ENCODE measurements around the gene ARHGAP32.

ARHGAP32 gene

GRCh38 chr11:129192150-129192549 lies at the start of gene ARHGAP32:
Gene ARHGAP32, minus strand, starts transcription at chr11:129192325. Its CDS starts 127 bp downstream, at chr11:129192198.
- DNase-seq, result no peak

- no peak for DNase-seq
Observed at GRCh38 chr11:129239207-129239606, 47.1 kb upstream of the ARHGAP32 start.

- DNase-seq, result no peak
Observed at GRCh38 chr11:129237880-129238638, 45.9 kb upstream of the ARHGAP32 start.

GRCh38 chr11:129237456-129237855 lies 45.3 kb upstream of the ARHGAP32 start:
- DNase-seq, result no peak

- DNase-seq, result no peak
Observed at GRCh38 chr11:129236850-129237249, 44.7 kb upstream of the ARHGAP32 start.

- DNase-seq, result no peak
Observed at GRCh38 chr11:129234978-129235377, 42.9 kb upstream of the ARHGAP32 start.

GRCh38 chr11:129230006-129230405 lies 37.9 kb upstream of the ARHGAP32 start:
- no peak for DNase-seq

- no peak for DNase-seq
Observed at GRCh38 chr11:129226207-129226798, 34.2 kb upstream of the ARHGAP32 start.

- DNase-seq, result no peak
Observed at GRCh38 chr11:129225190-129225589, 33.1 kb upstream of the ARHGAP32 start.

GRCh38 chr11:129224538-129224937 lies 32.4 kb upstream of the ARHGAP32 start:
- no peak for DNase-seq

- no peak for DNase-seq
Observed at GRCh38 chr11:129223701-129224149, 31.6 kb upstream of the ARHGAP32 start.

GRCh38 chr11:129223260-129223659 lies 31.1 kb upstream of the ARHGAP32 start:
- DNase-seq, result no peak

GRCh38 chr11:129222158-129222557 lies 30.0 kb upstream of the ARHGAP32 start:
- no peak for DNase-seq

GRCh38 chr11:129215506-129216245 lies 23.6 kb upstream of the ARHGAP32 start:
- DNase-seq, result no peak

- DNase-seq, result no peak
Observed at GRCh38 chr11:129214710-129215295, 22.7 kb upstream of the ARHGAP32 start.

- no peak for DNase-seq
Observed at GRCh38 chr11:129213261-129213660, 21.1 kb upstream of the ARHGAP32 start.

- DNase-seq, result no peak
Observed at GRCh38 chr11:129211397-129211796, 19.3 kb upstream of the ARHGAP32 start.

- DNase-seq, result no peak
Observed at GRCh38 chr11:129210831-129211181, 18.7 kb upstream of the ARHGAP32 start.

GRCh38 chr11:129209891-129210830 lies 18.0 kb upstream of the ARHGAP32 start:
- DNase-seq, result no peak

GRCh38 chr11:129208863-129209262 lies 16.7 kb upstream of the ARHGAP32 start:
- no peak for DNase-seq

GRCh38 chr11:129204150-129204838 lies 12.2 kb upstream of the ARHGAP32 start:
- no peak for DNase-seq

GRCh38 chr11:129202646-129203045 lies 10.5 kb upstream of the ARHGAP32 start:
- no peak for DNase-seq
